HEK293 (cell line): Measurements from ENCODE around the gene MACROH2A2.
"Not testable (repeated sequence)": the region's sequence is repeated elsewhere in the genome, so short reads cannot be mapped to it uniquely, and the experiment has no call there.

ENCODE experiments used
- INSM2 ChIP-seq: fragments of 450-650 bp; formaldehyde crosslinking; IDR thresholded peaks from 2 replicates; pipeline ENCODE4 v1.5.1; 2016; ENCODE audit warnings: missing biosample characterization, missing genetic modification characterization
- ZNF24 ChIP-seq: fragments of 450-650 bp; formaldehyde crosslinking; IDR thresholded peaks from 2 replicates; pipeline ENCODE4 v1.5.1; 2016; ENCODE audit warnings: missing biosample characterization, missing genetic modification characterization
- ZNF660 ChIP-seq: fragments of 450-650 bp; IDR thresholded peaks from 2 replicates; pipeline ENCODE4 v1.5.1; 2018; ENCODE audit warnings: missing biosample characterization, mild to moderate bottlenecking, missing genetic modification characterization
- TF ChIP-seq, protein P1 (sequence below): fragments of 450-650 bp; formaldehyde crosslinking; IDR thresholded peaks from 2 replicates; pipeline ENCODE4 v1.5.1; 2016; ENCODE audit warnings: missing biosample characterization, missing genetic modification characterization

DNA sequence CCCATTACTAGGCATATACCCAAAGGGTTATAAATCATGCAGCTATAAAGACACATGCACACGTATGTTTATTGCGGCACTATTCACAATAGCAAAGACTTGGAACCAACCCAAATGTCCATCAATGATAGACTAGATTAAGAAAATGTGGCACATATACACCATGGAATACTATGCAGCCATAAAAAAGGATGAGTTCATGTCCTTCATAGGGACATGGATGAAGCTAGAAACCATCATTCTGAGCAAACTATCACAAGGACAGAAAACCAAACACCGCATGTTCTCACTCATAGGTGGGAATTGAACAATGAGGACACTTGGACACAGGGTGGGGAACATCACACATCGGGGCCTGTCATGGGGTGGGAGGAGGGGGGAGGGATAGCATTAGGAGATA, 5.6 kb upstream of the MACROH2A2 start:
- TF ChIP-seq, protein P1, sequence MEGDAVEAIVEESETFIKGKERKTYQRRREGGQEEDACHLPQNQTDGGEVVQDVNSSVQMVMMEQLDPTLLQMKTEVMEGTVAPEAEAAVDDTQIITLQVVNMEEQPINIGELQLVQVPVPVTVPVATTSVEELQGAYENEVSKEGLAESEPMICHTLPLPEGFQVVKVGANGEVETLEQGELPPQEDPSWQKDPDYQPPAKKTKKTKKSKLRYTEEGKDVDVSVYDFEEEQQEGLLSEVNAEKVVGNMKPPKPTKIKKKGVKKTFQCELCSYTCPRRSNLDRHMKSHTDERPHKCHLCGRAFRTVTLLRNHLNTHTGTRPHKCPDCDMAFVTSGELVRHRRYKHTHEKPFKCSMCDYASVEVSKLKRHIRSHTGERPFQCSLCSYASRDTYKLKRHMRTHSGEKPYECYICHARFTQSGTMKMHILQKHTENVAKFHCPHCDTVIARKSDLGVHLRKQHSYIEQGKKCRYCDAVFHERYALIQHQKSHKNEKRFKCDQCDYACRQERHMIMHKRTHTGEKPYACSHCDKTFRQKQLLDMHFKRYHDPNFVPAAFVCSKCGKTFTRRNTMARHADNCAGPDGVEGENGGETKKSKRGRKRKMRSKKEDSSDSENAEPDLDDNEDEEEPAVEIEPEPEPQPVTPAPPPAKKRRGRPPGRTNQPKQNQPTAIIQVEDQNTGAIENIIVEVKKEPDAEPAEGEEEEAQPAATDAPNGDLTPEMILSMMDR (tag by site-specific recombination) = not testable (repeated sequence)
- TF ChIP-seq ZNF660, ZNF24, INSM2 (tag by site-specific recombination): not testable (repeated sequence)
